Activated T-cell treated with anti-CD3 and anti-CD28 coated beads, Interleukin-2, amount 50 U/mL, for 24 hours (primary cell): ENCODE data around the gene STARD5.
"Not testable (repeated sequence)": the region's sequence is repeated elsewhere in the genome, so short reads cannot be mapped to it uniquely, and the experiment has no call there.

ENCODE experiments used
- DNase-seq: peaks from one replicate; pipeline ENCODE4 v3.0.0-alpha.2; 2020
- H3K27ac Mint-ChIP-seq: 2 replicates; pipeline ENCODE4 v1.8.0; 2020; ENCODE audit warnings: mild to moderate bottlenecking, mixed read lengths
- H3K27me3 Mint-ChIP-seq: 2 replicates; pipeline ENCODE4 v1.8.0; 2020; ENCODE audit warnings: mixed read lengths
- H3K36me3 Mint-ChIP-seq: 2 replicates; pipeline ENCODE4 v1.8.0; 2020; ENCODE audit warnings: low read depth, mixed read lengths
- H3K4me1 Mint-ChIP-seq: 2 replicates; pipeline ENCODE4 v1.8.0; 2020; ENCODE audit warnings: low read depth, mixed read lengths
- H3K4me3 Mint-ChIP-seq: 2 replicates; pipeline ENCODE4 v1.8.0; 2020; ENCODE audit warnings: mild to moderate bottlenecking, moderate library complexity, mixed read lengths
- H3K9me3 Mint-ChIP-seq: 2 replicates; pipeline ENCODE4 v1.8.0; 2020; ENCODE audit warnings: mixed read lengths

The STARD5 gene

GRCh38 chr15:81323944-81324881 lies at the start of gene STARD5:
Gene STARD5, minus strand, starts transcription at chr15:81324141. Its CDS starts 42 bp downstream, at chr15:81324099.
- Mint-ChIP-seq H3K9me3 (no peaks in the 10 kb centered on the region), H3K4me1 (peaks cover 37% of the 10 kb centered on the region), H3K27ac (peak within 1 kb of the TSS; percentile 95), H3K36me3 (peaks cover 29% of the 10 kb centered on the region), H3K4me3 (peak within 1 kb of the TSS; percentile 98), H3K27me3 (no peaks in the 10 kb centered on the region)
- peak; percentile 97 for DNase-seq

- Mint-ChIP-seq H3K9me3 (no peaks in the 10 kb centered on the region), H3K4me1 (no peaks in the 10 kb centered on the region), H3K27ac (no peak overlapping the region), H3K36me3 (no peaks in the 10 kb centered on the region), H3K4me3 (no peak overlapping the region), H3K27me3 (no peaks in the 10 kb centered on the region)
- no peak for DNase-seq
Observed at GRCh38 chr15:81373176-81373575, 49.2 kb upstream of the STARD5 start.

- no peak overlapping the region for H3K27ac Mint-ChIP-seq
- H3K27me3 Mint-ChIP-seq: no peaks in the 10 kb centered on the region
- no peak overlapping the region for H3K4me3 Mint-ChIP-seq
- H3K4me1 Mint-ChIP-seq: no peaks in the 10 kb centered on the region
- no peak for DNase-seq
- no peaks in the 10 kb centered on the region for H3K9me3 Mint-ChIP-seq
- no peaks in the 10 kb centered on the region for H3K36me3 Mint-ChIP-seq
Observed at GRCh38 chr15:81372575-81372974, 48.6 kb upstream of the STARD5 start.

GRCh38 chr15:81363718-81364500 lies 40.0 kb upstream of the STARD5 start:
- Mint-ChIP-seq H3K27me3 (no peaks in the 10 kb centered on the region), H3K4me1 (no peaks in the 10 kb centered on the region), H3K36me3 (no peaks in the 10 kb centered on the region), H3K4me3 (no peak overlapping the region), H3K9me3 (no peaks in the 10 kb centered on the region), H3K27ac (no peak overlapping the region)
- DNase-seq: no peak

- no peak for DNase-seq
- Mint-ChIP-seq H3K27ac (no peak overlapping the region), H3K4me3 (no peak overlapping the region), H3K9me3 (no peaks in the 10 kb centered on the region), H3K36me3 (no peaks in the 10 kb centered on the region), H3K27me3 (no peaks in the 10 kb centered on the region), H3K4me1 (no peaks in the 10 kb centered on the region)
Observed at GRCh38 chr15:81363276-81363675, 39.3 kb upstream of the STARD5 start.

GRCh38 chr15:81362790-81363189 lies 38.8 kb upstream of the STARD5 start:
- no peak overlapping the region for H3K4me3 Mint-ChIP-seq
- H3K27me3 Mint-ChIP-seq: no peaks in the 10 kb centered on the region
- no peak for DNase-seq
- no peaks in the 10 kb centered on the region for H3K36me3 Mint-ChIP-seq
- H3K9me3 Mint-ChIP-seq: no peaks in the 10 kb centered on the region
- no peaks in the 10 kb centered on the region for H3K4me1 Mint-ChIP-seq
- no peak overlapping the region for H3K27ac Mint-ChIP-seq

- Mint-ChIP-seq H3K36me3 (no peaks in the 10 kb centered on the region), H3K4me1 (no peaks in the 10 kb centered on the region), H3K27ac (no peak overlapping the region), H3K9me3 (no peaks in the 10 kb centered on the region), H3K4me3 (no peak overlapping the region), H3K27me3 (no peaks in the 10 kb centered on the region)
- no peak for DNase-seq
Observed at GRCh38 chr15:81361891-81362290, 38.0 kb upstream of the STARD5 start.

GRCh38 chr15:81360491-81360890 lies 36.5 kb upstream of the STARD5 start:
- Mint-ChIP-seq H3K36me3 (no peaks in the 10 kb centered on the region), H3K4me3 (no peak overlapping the region), H3K9me3 (no peaks in the 10 kb centered on the region), H3K27ac (no peak overlapping the region), H3K27me3 (no peaks in the 10 kb centered on the region), H3K4me1 (no peaks in the 10 kb centered on the region)
- no peak for DNase-seq

GRCh38 chr15:81358248-81358647 lies 34.3 kb upstream of the STARD5 start:
- Mint-ChIP-seq H3K4me1 (no peaks in the 10 kb centered on the region), H3K9me3 (no peaks in the 10 kb centered on the region), H3K36me3 (no peaks in the 10 kb centered on the region), H3K27ac (no peak overlapping the region), H3K4me3 (no peak overlapping the region), H3K27me3 (no peaks in the 10 kb centered on the region)
- DNase-seq: no peak

GRCh38 chr15:81357180-81357686 lies 33.3 kb upstream of the STARD5 start:
- no peak overlapping the region for H3K4me3 Mint-ChIP-seq
- no peak for DNase-seq
- no peaks in the 10 kb centered on the region for H3K36me3 Mint-ChIP-seq
- no peaks in the 10 kb centered on the region for H3K4me1 Mint-ChIP-seq
- H3K27ac Mint-ChIP-seq: no peak overlapping the region
- no peaks in the 10 kb centered on the region for H3K9me3 Mint-ChIP-seq
- no peaks in the 10 kb centered on the region for H3K27me3 Mint-ChIP-seq

GRCh38 chr15:81356252-81356651 lies 32.3 kb upstream of the STARD5 start:
- no peaks in the 10 kb centered on the region for H3K9me3 Mint-ChIP-seq
- H3K27ac Mint-ChIP-seq: no peak overlapping the region
- H3K4me3 Mint-ChIP-seq: no peak overlapping the region
- H3K4me1 Mint-ChIP-seq: no peaks in the 10 kb centered on the region
- no peak for DNase-seq
- H3K27me3 Mint-ChIP-seq: no peaks in the 10 kb centered on the region
- no peaks in the 10 kb centered on the region for H3K36me3 Mint-ChIP-seq

GRCh38 chr15:81351651-81352050 lies 27.7 kb upstream of the STARD5 start:
- no peak overlapping the region for H3K4me3 Mint-ChIP-seq
- H3K27ac Mint-ChIP-seq: no peak overlapping the region
- H3K27me3 Mint-ChIP-seq: no peaks in the 10 kb centered on the region
- DNase-seq: no peak
- peaks cover 2% of the 10 kb centered on the region for H3K4me1 Mint-ChIP-seq
- no peaks in the 10 kb centered on the region for H3K9me3 Mint-ChIP-seq
- H3K36me3 Mint-ChIP-seq: no peaks in the 10 kb centered on the region

GRCh38 chr15:81349271-81349670 lies 25.3 kb upstream of the STARD5 start:
- Mint-ChIP-seq H3K27ac (no peak overlapping the region), H3K36me3 (no peaks in the 10 kb centered on the region), H3K9me3 (no peaks in the 10 kb centered on the region), H3K27me3 (no peaks in the 10 kb centered on the region), H3K4me1 (peaks cover 9% of the 10 kb centered on the region), H3K4me3 (no peak overlapping the region)
- no peak for DNase-seq

GRCh38 chr15:81348691-81349090 lies 24.8 kb upstream of the STARD5 start:
- not testable (repeated sequence) for H3K4me3 Mint-ChIP-seq, H3K4me1 Mint-ChIP-seq, H3K9me3 Mint-ChIP-seq, H3K27ac Mint-ChIP-seq, DNase-seq, H3K36me3 Mint-ChIP-seq, H3K27me3 Mint-ChIP-seq

GRCh38 chr15:81347910-81348309 lies 24.0 kb upstream of the STARD5 start:
- Mint-ChIP-seq H3K4me1 (peaks cover 9% of the 10 kb centered on the region), H3K27ac (no peak overlapping the region), H3K36me3 (no peaks in the 10 kb centered on the region), H3K4me3 (no peak overlapping the region), H3K9me3 (no peaks in the 10 kb centered on the region), H3K27me3 (no peaks in the 10 kb centered on the region)
- DNase-seq: no peak
